HepG2 (cell line): ENCODE data around the gene MFF. TPM values are rescaled to one million over a fixed set of nuclear protein-coding genes. Genes with fewer than 3 reads are reported as not detected.

Experiments
- ATF1 ChIP-seq: IDR thresholded peaks from 2 replicates; pipeline ENCODE4 v1.6.1; 2016; ENCODE audit warnings: mild to moderate bottlenecking, control low read depth
- CBFB ChIP-seq: sonication (generic); formaldehyde crosslinking; IDR thresholded peaks from 2 replicates; pipeline ENCODE4 v1.4.0; 2020; ENCODE audit warnings: missing genetic modification reagents
- GLI4 ChIP-seq: sonication (generic); formaldehyde crosslinking; IDR thresholded peaks from 2 replicates; pipeline ENCODE4 v1.5.1; 2020; ENCODE audit warnings: missing genetic modification reagents, mild to moderate bottlenecking, moderate library complexity, borderline replicate concordance
- GTF2F1 ChIP-seq: fragments of 150-350 bp; IDR thresholded peaks from 2 replicates; pipeline ENCODE4 v1.6.1; 2014; ENCODE audit warnings: low read length
- MTERF4 ChIP-seq: sonication (generic); formaldehyde crosslinking; IDR thresholded peaks from 2 replicates; pipeline ENCODE4 v1.8.0; 2023; ENCODE audit warnings: mild to moderate bottlenecking, missing genetic modification reagents
- PATZ1 ChIP-seq: sonication (generic); formaldehyde crosslinking; IDR thresholded peaks from 2 replicates; pipeline ENCODE4 v1.4.0; 2020; ENCODE audit warnings: missing genetic modification reagents
- PITX1 ChIP-seq: sonication (generic); formaldehyde crosslinking; IDR thresholded peaks from 2 replicates; pipeline ENCODE4 v1.5.1; 2020; ENCODE audit warnings: mild to moderate bottlenecking, missing genetic modification reagents
- SRSF1 ChIP-seq: fragments of 200-400 bp; formaldehyde crosslinking; optimal IDR thresholded peaks from 2 replicates; pipeline ENCODE3; 2017; ENCODE audit warnings: mild to moderate bottlenecking, low read depth, low read length, moderate library complexity
- ZBTB14 ChIP-seq: sonication (generic); formaldehyde crosslinking; IDR thresholded peaks from 2 replicates; pipeline ENCODE4 v1.4.0; 2020; ENCODE audit warnings: missing genetic modification reagents
- ZMAT3 ChIP-seq: sonication (generic); formaldehyde crosslinking; conservative IDR thresholded peaks from 2 replicates; pipeline ENCODE4 v1.7.0; 2021; ENCODE audit warnings: missing genetic modification reagents
- ZMYM2 ChIP-seq: sonication (generic); formaldehyde crosslinking; IDR thresholded peaks from 2 replicates; pipeline ENCODE4 v1.8.0; 2022; ENCODE audit warnings: mild to moderate bottlenecking, missing genetic modification reagents
- ZNF124 ChIP-seq: sonication (generic); formaldehyde crosslinking; IDR thresholded peaks from 2 replicates; pipeline ENCODE4 v1.4.0; 2020; ENCODE audit warnings: missing genetic modification reagents
- ZNF318 ChIP-seq: sonication (generic); formaldehyde crosslinking; IDR thresholded peaks from 2 replicates; pipeline ENCODE4 v1.4.0; 2020; ENCODE audit warnings: mild to moderate bottlenecking, missing genetic modification reagents
- ZNF441 ChIP-seq: sonication (generic); formaldehyde crosslinking; IDR thresholded peaks from 2 replicates; pipeline ENCODE4 v1.7.0; 2021; ENCODE audit warnings: missing genetic modification reagents, borderline replicate concordance
- ZNF747 ChIP-seq: sonication (generic); formaldehyde crosslinking; IDR thresholded peaks from 2 replicates; pipeline ENCODE4 v1.8.1; 2023; ENCODE audit warnings: missing genetic modification reagents, mild to moderate bottlenecking, borderline replicate concordance
- polyA plus RNA-seq, 8 experiments: library from polyadenylated mRNA; depleted of rRNA in 3 of 8; stranded (reverse) in 7 of 8; unstranded in 1 of 8; fragments of >200 nt; fragmentation: Illumina TruSeq in 4 of 8; extraction: Trizol in 4 of 8; gene quantifications; 2 replicates each; pipeline versions ENCODE4 v1.2.1 to v1.2.3, GENCODE V29; 2011 to 2016; ENCODE audit warnings: low read depth in 4 of 8, missing spikeins in 1 of 8, mixed read lengths in 1 of 8; ENCODE audit not compliant: insufficient read depth in 1 of 8
- total RNA-seq, 5 experiments: library from RNA; depleted of rRNA; stranded (reverse); fragments of >200 nt; fragmentation: Illumina TruSeq; extraction: Trizol; gene quantifications; 2 replicates each; pipeline ENCODE4 v1.2.3, GENCODE V29; 2016; ENCODE audit warnings: low read depth in 1 of 5
- TF ChIP-seq, protein P1 (sequence below): sonication (generic); IDR thresholded peaks from 2 replicates; pipeline ENCODE4 v1.6.1; 2016; ENCODE audit warnings: low read depth, borderline replicate concordance

Gene MFF
- total and polyA plus RNA-seq, 2 of the 13 experiments (the other 11 are each of a cell fraction or from before 2014, with no cell fraction given): 81.9 to 156 TPM

DNA sequence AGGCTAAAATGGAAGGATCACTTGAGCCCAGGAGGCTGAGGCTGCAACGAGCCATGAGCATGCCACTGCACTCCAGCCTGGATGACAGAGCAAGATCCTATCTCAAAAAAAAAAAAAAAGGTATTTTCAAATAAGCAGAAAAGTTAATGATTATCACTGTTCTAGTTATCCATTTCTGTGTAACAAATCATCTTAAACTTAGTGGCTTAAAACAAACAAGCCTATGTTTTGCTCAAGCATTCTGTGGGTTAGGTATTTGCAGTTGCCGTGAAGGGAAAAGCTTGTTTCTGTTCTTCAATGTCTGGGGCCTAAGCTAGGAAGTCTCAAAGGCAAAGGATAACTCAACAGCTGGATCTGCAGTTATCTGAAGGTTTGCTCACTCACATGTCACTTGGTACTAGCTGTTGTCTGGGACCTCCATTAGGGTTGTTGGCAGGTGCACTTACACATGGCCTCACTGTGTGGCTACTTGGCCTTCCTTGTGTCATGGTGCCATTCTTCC, 14.1 kb downstream of the MFF start (continued):
- TF ChIP-seq ZNF318 (CRISPR knock-in tag) (no peak), ZNF441 (CRISPR knock-in tag) (no peak), ZMYM2 (CRISPR knock-in tag) (0 out of 2 replicates have a peak, but pooled peaks have one; percentile 35), GTF2F1 (no peak), ZMAT3 (CRISPR knock-in tag) (no peak), PATZ1 (CRISPR knock-in tag) (no peak), CBFB (no peak), PITX1 (CRISPR knock-in tag) (no peak), ATF1 (CRISPR knock-in tag) (no peak), ZNF124 (CRISPR knock-in tag) (no peak), ZNF747 (CRISPR knock-in tag) (no peak), MTERF4 (CRISPR knock-in tag) (no peak), SRSF1 (no peak), GLI4 (CRISPR knock-in tag) (no peak), ZBTB14 (no peak)
- TF ChIP-seq, protein P1, sequence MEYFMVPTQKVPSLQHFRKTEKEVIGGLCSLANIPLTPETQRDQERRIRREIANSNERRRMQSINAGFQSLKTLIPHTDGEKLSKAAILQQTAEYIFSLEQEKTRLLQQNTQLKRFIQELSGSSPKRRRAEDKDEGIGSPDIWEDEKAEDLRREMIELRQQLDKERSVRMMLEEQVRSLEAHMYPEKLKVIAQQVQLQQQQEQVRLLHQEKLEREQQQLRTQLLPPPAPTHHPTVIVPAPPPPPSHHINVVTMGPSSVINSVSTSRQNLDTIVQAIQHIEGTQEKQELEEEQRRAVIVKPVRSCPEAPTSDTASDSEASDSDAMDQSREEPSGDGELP: peak; percentile 70
